Stimulated activated CD4-positive, alpha-beta T cell treated with anti-CD3 and anti-CD28 coated beads, Interleukin-1b, Interleukin-23, amount 100 ng/mL, for 24 hours (primary cell): ENCODE data around the gene TSPAN10.

Experiments used
- DNase-seq, 4 experiments: peaks; one replicate each; pipeline ENCODE4 v3.0.0-alpha.2; 2020; ENCODE audit warnings: low read depth in 4 of 4, low spot score in 1 of 4

The TSPAN10 gene

DNA sequence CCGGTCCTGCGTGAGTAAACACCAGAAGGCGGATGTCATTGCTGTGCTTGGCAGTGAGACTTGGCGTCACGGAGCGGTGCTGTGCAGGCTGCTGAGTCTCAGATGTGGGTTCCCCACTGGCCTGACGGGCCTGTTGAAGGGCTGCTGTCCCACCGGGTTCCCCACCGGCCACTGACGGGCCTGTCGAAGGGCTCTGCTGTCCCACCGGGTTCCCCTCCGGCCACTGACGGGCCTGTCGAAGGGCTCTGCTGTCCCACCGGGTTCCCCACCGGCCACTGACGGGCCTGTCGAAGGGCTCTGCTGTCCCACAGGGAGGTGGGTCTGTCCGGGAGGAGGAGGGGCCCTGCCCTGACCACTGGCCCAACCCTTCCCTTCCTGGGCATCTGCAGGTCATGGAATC lies 49.6 kb downstream of the TSPAN10 start:
- no peak for DNase-seq

DNA sequence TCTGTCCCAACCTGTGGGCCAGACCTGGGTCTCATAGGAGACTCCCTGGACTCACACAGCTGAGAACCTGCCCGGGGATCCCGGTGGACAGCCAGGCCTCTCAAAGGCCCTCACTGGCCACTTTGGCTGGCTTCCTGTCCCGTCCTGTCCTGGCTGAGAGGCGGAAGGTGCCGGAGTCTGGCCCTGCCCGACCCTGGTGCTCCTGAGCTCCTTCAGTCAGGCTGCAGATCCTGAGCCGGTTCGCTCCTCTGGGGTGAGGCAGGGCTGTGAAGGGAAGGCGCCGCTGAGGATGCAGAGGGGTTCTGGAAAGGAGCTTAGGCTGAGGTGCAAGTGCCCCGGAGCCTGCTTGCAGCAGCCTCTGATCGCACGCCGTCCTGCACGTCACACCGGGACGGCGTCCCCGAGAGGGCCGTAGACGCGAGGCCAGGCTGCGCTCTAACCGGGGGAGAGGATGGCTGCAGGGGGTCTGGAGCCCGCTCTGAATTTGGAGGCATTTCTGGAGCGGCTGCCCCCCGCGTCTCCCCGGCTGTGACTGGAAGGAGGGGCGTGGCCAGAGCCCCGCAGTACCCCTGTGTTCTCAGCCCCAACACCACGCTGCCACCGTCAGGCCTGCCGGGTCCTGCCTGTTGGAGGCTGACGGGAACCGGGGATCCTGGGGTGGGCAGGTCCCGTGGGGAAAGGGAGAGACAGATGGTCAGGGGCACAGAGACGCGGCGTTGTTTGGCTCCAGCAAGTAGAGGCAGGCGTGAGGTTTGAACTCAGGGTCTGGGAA lies 51.0 kb downstream of the TSPAN10 start:
- no peak for DNase-seq

DNA sequence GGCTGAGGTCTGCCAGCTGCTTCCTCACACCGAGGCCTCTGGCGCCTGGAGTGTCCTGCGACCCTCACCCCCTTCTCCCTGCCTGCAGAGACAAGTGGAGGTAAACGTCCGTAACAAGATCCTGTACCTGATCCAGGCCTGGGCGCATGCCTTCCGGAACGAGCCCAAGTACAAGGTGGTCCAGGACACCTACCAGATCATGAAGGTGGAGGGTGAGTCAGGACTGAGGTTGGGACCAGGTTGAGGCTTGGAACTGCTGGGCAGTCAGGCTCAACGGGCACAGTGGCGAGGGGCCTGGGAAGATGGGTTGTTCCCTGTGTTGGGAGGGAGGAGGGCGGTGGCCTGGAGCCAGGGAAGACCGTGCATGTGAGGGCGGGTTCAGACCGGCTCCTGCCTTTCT lies 51.6 kb downstream of the TSPAN10 start:
- no peak for DNase-seq

- DNase-seq = no peak
Observed at GRCh38 chr17:81690066-81690465, 53.1 kb downstream of the TSPAN10 start.

DNA sequence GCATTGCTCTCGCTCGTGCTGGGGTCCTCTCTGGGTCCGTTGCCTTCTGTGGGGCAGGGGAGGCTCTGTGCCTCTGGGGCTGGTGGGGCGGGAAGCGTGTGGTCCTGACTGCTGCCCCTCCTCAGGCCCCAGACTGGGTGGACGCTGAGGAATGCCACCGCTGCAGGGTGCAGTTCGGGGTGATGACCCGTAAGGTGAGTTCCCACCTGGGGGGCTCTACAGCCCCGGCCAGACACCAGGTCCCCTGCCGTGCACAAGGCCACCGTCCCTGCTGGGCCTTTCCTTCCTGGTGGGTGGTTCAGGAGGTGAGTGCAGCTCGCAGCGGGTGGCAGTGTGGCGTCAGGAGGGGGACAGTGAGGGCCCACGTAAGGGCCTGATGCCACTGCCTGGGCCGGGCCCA lies 53.6 kb downstream of the TSPAN10 start:
- no peak for DNase-seq

- no peak for DNase-seq
Observed at GRCh38 chr17:81691196-81691595, 54.2 kb downstream of the TSPAN10 start.

GRCh38 chr17:81691608-81692007 lies 54.6 kb downstream of the TSPAN10 start:
- no peak for DNase-seq

DNA sequence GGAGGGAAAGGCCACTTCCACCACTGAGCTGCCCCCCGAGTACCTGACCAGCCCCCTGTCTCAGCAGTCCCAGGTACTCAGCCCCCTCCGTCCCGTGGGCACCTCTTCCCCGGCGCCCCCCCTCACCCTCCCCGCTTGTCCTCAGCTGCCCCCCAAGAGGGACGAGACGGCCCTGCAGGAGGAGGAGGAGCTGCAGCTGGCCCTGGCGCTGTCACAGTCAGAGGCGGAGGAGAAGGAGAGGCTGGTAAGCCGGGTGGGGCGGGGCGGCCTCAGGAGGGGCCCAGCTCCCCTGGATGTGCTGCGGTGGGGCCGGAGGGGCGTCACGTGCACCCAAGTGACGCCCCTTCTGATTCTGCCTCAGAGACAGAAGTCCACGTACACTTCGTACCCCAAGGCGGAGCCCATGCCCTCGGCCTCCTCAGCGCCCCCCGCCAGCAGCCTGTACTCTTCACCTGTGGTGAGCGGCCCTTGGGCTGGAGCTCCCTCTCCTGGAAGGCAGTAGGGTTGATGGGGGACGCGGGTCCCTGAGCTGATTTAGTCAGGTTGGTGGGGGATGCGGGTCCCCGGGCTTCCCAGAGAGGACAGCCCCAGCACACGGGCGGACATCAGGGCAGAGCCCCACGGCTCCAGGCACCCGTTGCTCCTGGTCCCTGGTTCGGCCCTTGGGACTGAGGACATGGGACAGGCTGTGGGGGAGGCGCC lies 56.7 kb downstream of the TSPAN10 start:
- DNase-seq = no peak

- DNase-seq = no peak
Observed at GRCh38 chr17:81694810-81695209, 57.8 kb downstream of the TSPAN10 start.

DNA sequence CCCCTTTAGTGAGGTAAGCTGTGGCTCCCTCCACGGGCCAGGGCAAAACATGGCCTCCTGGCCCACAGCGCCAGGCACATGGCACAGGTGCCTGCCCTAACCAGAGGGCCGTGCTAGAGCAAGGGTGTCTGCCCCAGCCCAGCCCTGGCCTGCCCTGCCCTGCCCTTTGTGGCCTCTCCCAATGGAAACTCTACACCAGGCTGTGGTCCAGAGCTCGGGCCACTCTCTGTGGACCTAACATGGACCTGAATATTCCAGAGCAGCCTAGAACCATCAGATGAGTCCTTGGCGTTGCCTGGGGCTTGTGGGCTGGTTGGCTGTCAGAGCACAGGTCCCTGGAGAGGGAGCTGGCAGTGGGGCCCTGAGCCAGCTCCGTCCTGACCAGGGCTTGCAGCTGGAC lies 58.2 kb downstream of the TSPAN10 start:
- no peak for DNase-seq

DNA sequence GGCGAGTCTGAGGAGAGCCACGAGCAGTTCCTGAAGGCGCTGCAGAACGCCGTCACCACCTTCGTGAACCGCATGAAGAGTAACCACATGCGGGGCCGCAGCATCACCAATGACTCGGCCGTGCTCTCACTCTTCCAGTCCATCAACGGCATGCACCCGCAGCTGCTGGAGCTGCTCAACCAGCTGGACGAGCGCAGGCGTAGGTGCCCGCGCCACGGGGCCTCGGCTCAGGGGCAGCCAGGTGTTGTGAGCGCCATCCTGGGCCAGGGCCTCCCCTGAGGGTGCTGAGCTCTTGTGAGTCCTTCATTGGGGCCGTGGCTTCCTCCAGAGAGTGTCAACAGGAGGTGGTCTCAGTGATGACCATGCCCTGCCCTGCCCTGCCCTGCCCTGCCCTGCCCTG lies 58.8 kb downstream of the TSPAN10 start:
- no peak for DNase-seq

- DNase-seq = no peak
Observed at GRCh38 chr17:81696218-81696941, 59.4 kb downstream of the TSPAN10 start.

DNA sequence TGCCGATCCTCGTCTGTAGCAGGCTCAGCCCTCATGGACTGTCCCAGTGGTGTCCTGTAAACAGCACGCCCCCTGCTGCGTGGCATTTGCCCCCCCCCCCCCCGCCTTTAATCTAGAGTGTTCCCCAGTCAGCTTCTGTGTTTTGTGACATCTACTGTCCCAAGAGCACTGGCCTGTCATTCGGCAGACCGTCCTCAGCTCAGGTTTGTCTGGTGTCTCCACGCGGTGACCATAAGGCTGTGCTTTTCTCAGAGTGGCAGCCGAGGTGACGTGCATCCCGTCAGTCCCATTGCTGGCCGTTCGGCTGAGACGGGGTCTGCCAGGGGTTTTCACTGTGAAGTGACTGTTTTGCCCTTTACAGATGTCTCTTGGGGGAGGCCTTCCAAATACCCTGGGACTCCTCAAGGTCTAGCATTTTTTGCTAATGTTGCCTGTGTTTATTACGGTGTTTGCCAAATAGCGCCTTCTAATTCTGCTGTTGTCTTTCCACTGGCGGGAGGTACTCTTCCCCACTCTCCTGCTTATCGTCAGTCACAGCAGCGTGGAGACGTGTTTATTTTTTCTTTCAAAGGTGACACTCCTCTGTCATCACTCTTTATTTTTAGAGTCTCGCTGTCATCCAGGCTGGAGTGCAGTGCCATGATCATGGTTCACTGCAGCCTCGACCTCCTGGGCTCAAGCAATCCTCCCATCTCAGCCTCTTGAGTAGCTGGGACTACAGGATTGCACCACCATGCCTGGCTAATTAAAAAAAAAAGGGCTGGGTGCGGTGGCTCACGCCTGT lies 60.5 kb downstream of the TSPAN10 start:
- DNase-seq = no peak
